GM19468 (cell line): ENCODE measurements around the gene DIS3L2.

ENCODE experiments used
- ATAC-seq: cut with Tn5 transposase; IDR thresholded peaks from one replicate; pipeline ENCODE4 v1.9.1; 2021; ENCODE audit warnings: mild to moderate bottlenecking, moderate library complexity, moderate number of reproducible peaks; ENCODE audit not compliant: unreplicated experiment; ENCODE audit errors: extremely low read depth

The DIS3L2 gene, protein sequence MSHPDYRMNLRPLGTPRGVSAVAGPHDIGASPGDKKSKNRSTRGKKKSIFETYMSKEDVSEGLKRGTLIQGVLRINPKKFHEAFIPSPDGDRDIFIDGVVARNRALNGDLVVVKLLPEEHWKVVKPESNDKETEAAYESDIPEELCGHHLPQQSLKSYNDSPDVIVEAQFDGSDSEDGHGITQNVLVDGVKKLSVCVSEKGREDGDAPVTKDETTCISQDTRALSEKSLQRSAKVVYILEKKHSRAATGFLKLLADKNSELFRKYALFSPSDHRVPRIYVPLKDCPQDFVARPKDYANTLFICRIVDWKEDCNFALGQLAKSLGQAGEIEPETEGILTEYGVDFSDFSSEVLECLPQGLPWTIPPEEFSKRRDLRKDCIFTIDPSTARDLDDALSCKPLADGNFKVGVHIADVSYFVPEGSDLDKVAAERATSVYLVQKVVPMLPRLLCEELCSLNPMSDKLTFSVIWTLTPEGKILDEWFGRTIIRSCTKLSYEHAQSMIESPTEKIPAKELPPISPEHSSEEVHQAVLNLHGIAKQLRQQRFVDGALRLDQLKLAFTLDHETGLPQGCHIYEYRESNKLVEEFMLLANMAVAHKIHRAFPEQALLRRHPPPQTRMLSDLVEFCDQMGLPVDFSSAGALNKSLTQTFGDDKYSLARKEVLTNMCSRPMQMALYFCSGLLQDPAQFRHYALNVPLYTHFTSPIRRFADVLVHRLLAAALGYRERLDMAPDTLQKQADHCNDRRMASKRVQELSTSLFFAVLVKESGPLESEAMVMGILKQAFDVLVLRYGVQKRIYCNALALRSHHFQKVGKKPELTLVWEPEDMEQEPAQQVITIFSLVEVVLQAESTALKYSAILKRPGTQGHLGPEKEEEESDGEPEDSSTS

GRCh38 chr2:231961349-231962166, at the start of gene DIS3L2:
TSS of gene DIS3L2 (plus strand) at chr2:231961713. CDS start at chr2:232014928, 53,215 bp downstream.
- peak; percentile 88 for ATAC-seq

GRCh38 chr2:231914077-231914690, 47.3 kb upstream of the DIS3L2 start:
- no peak for ATAC-seq

DNA sequence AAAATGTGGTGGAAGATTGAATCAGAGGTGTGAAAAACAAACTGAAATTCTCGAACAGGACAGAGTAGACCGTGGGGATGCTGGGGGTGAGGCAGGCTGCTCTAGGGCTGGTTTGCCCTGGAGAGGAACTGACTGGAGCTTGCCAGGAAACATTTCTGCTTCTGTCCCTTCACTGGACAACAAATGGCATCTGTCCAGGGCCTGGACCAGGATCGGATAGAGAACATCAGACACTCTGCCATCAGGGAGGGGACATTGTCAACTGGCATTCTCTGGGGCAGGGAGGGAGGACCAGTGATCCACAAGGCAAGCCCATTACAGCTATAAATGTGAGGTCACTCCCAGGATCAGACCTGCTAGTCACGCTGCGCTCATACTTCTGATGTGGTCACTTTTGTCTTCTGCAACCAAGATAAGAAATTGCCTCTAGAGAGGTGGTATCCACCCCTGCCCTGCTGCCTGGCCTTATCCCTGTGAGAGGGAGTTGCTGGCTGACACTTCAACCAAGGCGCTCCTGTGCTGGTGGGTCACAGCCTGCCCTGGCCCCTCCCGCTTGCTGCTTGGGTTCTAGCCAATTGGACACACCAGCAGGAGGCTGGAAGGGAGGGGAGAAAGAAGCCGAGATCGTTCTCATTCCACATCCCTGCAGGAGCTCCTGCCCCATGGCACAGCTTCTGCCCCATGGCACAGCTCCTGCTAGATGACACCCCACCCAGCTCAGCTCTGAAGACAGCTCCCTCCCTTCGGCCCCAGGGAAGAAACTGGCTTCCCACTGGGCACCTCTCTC, 44.0 kb upstream of the DIS3L2 start:
- ATAC-seq = no peak

GRCh38 chr2:231918501-231919330, 42.8 kb upstream of the DIS3L2 start:
- ATAC-seq = no peak

GRCh38 chr2:231919341-231920035, 42.0 kb upstream of the DIS3L2 start:
- ATAC-seq = no peak

GRCh38 chr2:231920366-231920765, 41.1 kb upstream of the DIS3L2 start:
- no peak for ATAC-seq

- ATAC-seq = no peak
Measured at GRCh38 chr2:231920795-231921194, 40.7 kb upstream of the DIS3L2 start.

DNA sequence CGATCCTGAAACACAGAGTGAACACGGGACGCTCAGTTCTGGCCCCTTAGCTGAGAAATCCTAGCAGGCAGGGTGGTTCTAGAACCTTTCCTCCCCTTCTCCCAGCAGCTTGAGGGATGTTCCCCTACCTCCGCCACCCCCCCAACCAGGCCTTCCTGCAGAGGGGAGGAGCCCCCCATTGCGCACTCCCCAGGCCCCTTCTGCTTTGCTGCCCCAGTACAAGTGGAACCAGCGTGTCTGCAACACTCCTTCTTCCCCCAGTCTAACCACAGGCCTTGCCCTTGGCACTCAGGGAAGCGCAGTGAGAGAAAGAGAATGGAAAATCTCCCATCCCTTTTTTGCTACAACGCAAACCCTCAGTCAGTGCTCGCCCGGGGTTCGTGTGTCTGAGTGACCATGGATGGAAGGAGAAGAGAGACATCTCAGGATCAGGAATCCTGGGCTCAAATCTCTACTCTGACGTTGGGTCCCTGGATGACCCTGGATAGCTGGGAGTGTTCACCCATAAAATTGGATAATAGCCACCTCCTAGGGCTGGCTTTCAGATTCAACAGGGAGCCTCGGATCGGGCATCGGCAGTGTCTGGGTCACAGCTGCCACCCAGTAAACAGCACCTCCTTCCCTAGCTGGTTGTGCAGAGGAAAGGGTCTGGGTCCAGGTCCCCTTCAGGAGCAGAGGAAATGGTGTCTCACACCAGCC, 39.1 kb upstream of the DIS3L2 start:
- no peak for ATAC-seq

GRCh38 chr2:231923010-231923344, 38.5 kb upstream of the DIS3L2 start:
- ATAC-seq = no peak

DNA sequence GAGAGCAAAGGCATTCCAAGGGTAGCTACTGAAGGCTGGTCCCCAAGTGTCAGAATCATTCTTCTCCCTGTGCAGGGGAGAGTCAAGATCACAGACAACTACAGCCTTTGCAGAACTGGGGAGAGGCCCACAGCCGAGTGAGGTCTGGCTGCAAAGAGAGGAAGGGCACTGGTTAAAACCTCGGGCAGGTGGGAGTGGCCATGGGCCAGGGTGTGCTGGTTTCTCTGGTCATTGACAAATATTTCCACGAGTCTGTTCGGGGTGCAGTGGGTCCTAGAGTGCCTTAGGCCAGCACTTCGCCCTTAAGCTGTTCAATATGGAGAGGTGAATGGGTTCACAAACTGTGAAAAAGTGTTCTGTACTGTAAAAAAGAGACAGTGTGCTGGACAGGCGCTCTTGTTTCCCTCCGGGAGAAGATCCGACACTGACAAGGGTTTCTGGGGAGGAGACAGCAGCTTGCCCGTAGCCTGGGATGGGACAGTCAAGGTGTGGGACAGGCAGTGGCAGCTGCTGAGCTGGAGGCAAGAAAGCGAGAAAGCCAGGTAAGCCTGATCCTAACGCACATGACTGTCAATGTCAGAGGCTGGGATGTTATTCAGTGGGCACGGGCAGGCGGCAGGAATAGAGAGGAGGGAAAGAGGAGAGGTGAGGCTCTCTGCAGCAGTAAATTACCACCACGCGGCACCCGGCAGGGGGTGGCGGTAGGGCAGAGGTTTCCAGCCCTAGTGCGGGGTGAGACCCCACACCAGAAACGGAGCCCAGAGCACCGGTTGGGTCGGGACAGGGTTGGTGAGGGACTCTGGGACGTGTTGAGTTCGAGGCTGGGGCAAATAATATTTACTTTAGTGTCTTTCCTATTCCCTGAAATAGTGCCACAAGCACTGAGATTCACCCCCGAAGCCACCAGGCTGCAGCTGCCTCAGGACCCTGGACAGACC, 37.3 kb upstream of the DIS3L2 start:
- no peak for ATAC-seq

DNA sequence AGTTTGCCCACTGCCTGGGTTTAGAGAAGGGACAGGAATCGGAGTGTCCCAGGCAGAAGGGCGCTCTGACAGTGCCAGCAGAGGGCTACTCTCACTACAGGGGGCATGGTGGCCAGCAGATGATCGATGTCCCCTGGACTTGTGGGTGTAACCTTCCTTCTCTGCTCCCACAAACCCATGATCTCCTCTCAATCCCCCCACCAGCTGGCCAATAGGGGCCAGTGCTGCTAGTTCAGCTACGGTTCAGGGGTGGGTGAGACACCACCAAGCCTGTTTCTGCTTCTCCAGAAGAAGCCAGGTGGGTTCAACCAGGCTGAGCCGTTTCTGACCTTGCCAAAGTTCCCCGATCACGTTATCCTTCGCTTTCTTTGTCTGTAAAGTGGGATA, 36.6 kb upstream of the DIS3L2 start:
- no peak for ATAC-seq

- ATAC-seq = no peak
Measured at GRCh38 chr2:231925303-231926179, 36.0 kb upstream of the DIS3L2 start.

- peak; percentile 45 for ATAC-seq
Measured at GRCh38 chr2:231926180-231926741, 35.3 kb upstream of the DIS3L2 start, which contains the start of gene NPPC. TSS of gene NPPC (minus strand) at chr2:231926396. CDS start at chr2:231926249, 147 bp downstream.

- no peak for ATAC-seq
Measured at GRCh38 chr2:231926761-231927565, 34.5 kb upstream of the DIS3L2 start.
